Measurements from ENCODE around the gene MAP1B.

Gene MAP1B

DNA sequence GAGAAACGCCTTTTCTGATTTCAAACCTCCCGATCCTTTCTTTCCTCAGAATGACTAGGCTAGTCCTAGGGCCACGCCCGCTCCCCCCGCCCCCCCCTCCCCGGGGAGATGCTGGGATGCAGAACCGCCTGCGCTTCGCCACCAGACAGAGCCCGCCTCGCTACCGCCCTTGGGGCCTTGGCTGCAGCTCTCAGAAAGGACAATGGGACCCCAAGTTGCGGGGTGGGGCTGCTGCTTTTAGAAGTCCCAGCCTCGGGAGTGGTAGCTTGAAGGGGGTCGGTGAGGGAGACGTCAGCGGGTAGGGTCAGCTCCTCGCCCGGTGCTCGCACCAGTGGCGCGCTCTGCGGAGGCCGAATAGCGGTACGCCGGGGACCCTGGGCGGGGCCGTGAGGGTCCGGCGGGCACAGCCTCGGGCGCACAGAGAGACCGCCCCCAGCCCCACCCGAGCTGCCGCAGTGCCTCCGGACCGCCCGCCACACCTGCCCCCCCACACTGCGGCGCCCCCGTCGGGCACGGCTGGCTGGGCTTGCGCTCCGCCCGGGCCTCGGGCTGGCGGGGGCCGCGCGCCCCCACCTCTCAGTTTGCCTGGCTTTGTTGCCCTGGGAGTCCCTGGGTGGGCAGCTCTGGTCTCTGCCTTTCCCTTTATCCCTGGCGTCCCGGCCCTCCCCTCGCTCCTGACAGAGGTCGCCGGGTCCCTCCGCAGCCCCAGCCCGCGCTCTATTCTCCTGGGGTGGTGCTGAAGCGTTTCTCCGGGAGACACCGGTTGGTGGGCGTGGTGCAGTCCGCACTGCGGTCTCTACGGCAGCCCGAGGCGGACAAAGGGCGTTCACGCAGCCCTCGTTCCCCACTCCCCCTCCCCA is 1.2 kb downstream of the MAP1B start:
- TF ChIP-seq, protein P1, sequence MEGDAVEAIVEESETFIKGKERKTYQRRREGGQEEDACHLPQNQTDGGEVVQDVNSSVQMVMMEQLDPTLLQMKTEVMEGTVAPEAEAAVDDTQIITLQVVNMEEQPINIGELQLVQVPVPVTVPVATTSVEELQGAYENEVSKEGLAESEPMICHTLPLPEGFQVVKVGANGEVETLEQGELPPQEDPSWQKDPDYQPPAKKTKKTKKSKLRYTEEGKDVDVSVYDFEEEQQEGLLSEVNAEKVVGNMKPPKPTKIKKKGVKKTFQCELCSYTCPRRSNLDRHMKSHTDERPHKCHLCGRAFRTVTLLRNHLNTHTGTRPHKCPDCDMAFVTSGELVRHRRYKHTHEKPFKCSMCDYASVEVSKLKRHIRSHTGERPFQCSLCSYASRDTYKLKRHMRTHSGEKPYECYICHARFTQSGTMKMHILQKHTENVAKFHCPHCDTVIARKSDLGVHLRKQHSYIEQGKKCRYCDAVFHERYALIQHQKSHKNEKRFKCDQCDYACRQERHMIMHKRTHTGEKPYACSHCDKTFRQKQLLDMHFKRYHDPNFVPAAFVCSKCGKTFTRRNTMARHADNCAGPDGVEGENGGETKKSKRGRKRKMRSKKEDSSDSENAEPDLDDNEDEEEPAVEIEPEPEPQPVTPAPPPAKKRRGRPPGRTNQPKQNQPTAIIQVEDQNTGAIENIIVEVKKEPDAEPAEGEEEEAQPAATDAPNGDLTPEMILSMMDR (IDR thresholded peaks at IDR 0.05; ENCODE audit: low read depth, low read length) = no peak
- peak overlapping the region; percentile 93 to 94 for H3K4me3 ChIP-seq (replicated peaks in 1 of 2; ENCODE audit: low read depth in 2 of 2, low read length in 2 of 2)
- DNase-seq (ENCODE audit: low read depth in 2 of 2) = peak; percentile 75 to 84

DNA sequence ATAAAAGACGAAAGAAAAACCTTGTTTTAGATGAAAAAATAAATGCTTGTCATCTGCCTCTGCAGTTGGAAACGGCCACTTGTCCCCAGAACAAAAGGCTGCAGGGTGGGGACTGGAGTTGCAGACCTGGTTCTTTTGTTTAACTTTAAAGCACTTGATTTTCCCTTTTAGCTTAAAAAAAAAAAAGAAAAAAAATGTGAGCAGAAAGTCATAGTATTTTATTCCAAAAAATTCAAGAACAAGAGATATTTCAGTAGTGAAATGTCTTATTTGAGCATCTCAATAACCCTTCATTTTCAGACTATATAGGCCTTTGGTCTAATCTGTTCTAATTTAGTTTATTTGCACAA is 1.8 kb downstream of the MAP1B start:
- TF ChIP-seq, protein P1 (IDR thresholded peaks at IDR 0.05; ENCODE audit: low read depth, low read length) = no peak
- DNase-seq (ENCODE audit: low read depth in 2 of 2) = no peak
- peak overlapping the region; percentile 93 to 94 for H3K4me3 ChIP-seq (replicated peaks in 1 of 2; ENCODE audit: low read depth in 2 of 2, low read length in 2 of 2)

DNA sequence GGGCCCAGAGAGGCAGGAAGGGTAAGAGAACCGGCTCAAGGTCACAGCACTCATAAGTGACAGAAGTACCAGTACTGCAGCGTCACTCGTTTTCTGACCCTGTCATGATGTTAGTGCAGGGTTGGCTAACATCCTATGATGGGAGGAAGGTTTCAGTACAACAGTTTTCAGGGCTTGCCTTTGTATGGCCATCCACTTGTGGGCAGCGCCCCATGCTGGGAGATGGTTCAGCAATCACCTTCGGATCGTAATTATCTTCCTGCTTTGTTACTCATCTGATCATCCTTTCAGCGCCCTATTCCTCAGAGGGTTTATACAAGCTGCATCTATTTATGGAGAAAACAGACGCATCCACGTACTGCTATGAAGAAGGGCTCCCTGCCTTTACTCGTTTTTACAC is 2.4 kb downstream of the MAP1B start:
- TF ChIP-seq, protein P1 (IDR thresholded peaks at IDR 0.05; ENCODE audit: low read depth, low read length) = peak; percentile 10
- H3K4me3 ChIP-seq (replicated peaks in 1 of 2; ENCODE audit: low read depth in 2 of 2, low read length in 2 of 2) = peak overlapping the region; percentile 93 to 94
- peak; percentile 39 to 55 for DNase-seq (ENCODE audit: low read depth in 2 of 2)

DNA sequence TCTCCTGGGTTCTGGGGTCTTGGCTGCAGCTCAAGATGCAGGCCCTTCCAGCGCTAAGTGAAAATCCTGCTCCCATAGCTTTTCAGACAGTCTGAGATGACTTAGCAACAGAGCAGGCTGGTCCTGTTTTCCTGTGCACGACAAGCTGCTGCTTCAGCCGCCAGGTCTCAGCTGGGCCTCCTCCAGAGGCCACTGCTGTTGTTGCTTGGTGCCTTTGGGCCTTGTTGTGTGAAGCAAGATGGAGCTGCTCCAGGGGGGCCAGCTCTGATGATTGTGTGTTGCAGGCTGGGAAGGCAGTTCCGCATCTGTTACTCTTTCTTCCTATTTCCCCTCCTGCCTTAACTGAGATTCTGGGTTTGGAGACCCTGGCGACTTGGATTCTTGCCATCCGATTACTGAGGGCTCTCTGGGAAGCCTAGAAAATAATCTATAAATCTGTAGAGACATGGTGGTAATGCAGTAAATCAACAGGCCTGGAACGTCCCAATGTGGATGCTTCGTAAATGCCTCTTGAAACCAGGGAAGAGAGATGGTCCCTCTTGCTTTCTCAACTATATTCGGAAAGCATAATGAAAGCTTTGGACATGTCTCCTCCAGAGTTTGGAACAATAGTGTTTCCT is 3.2 kb downstream of the MAP1B start:
- TF ChIP-seq, protein P1 (IDR thresholded peaks at IDR 0.05; ENCODE audit: low read depth, low read length) = no peak
- peak overlapping the region; percentile 2 to 94 for H3K4me3 ChIP-seq (replicated peaks in 1 of 2; ENCODE audit: low read depth in 2 of 2, low read length in 2 of 2)
- peak; percentile 47 to 48 for DNase-seq (ENCODE audit: low read depth in 2 of 2)

DNA sequence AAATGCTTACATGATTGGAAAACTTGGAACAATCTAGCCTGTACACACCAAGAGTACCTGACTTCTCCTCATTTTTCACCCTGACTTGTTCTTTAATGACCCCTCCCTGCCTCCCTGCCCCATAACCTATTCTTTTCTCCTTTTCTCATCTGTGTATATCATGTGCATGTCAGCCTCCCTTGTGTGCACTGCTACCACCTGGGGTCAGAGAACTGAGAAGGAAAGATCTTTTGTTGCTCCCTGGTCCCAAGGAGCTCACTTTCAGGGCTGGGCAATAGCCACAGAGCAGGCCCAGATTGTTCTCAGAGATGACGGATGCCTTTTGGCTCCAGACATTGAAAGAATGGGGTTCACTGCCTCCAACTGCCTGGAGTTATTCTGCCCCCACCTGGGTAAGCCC is 5.1 kb downstream of the MAP1B start:
- TF ChIP-seq, protein P1 (IDR thresholded peaks at IDR 0.05; ENCODE audit: low read depth, low read length) = no peak
- no peak for DNase-seq (ENCODE audit: low read depth in 2 of 2)
- no peak overlapping the region for H3K4me3 ChIP-seq (replicated peaks in 1 of 2; ENCODE audit: low read depth in 2 of 2, low read length in 2 of 2)

DNA sequence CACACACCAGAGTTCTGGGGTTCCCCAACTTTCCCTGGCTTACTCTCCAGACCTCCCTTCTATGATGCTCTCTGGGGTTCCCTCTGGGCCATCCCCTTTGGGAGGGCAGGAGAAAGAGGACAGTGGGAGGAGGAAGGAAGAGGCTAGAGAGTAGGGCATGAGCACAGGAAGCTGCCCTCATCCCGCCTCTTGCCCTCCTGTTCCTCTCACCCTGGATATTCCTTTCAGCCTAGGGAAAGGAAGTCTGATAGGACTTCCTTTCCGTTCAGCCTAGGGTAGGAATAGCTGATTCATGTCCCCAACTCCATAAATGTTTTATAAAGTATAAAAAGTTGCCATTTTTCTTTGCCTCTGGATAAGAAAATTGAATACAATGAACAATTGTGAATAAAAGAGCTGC is 7.4 kb downstream of the MAP1B start:
- H3K4me3 ChIP-seq (replicated peaks in 1 of 2; ENCODE audit: low read depth in 2 of 2, low read length in 2 of 2) = no peak overlapping the region
- no peak for DNase-seq (ENCODE audit: low read depth in 2 of 2)
- TF ChIP-seq, protein P1 (IDR thresholded peaks at IDR 0.05; ENCODE audit: low read depth, low read length) = no peak

Data from cardiac fibroblast (primary cell).